Large intestine (tissue), 3 donors: ENCODE results near the gene NAT14. TPM values are rescaled to one million over a fixed set of nuclear protein-coding genes. Genes with fewer than 3 reads are reported as not detected.

Experiments used
- DNase-seq, 2 donors: peaks; one replicate each; pipeline versions ENCODE4 v3.0.0 to v3.0.0-alpha.2; 2013
- H3K27ac ChIP-seq: one replicate; pipeline ENCODE4 v1.5.1; 2013; ENCODE audit warnings: low read length
- H3K27me3 ChIP-seq: 2 replicates; pipeline ENCODE4 v1.6.1; 2013; ENCODE audit warnings: low read length; ENCODE audit not compliant: control insufficient read depth, insufficient read depth
- H3K36me3 ChIP-seq: 2 replicates; pipeline ENCODE4 v1.6.1; 2013; ENCODE audit warnings: low read length; ENCODE audit not compliant: control insufficient read depth, insufficient read depth
- H3K4me1 ChIP-seq: one replicate; pipeline ENCODE4 v1.6.1; 2013; ENCODE audit warnings: low read length; ENCODE audit not compliant: control insufficient read depth, insufficient read depth
- H3K4me3 ChIP-seq: one replicate; pipeline ENCODE4 v1.5.1; 2013; ENCODE audit warnings: low read length
- H3K9me3 ChIP-seq: one replicate; pipeline ENCODE4 v1.6.1; 2013; ENCODE audit warnings: mild to moderate bottlenecking, low read depth, low read length, moderate library complexity; ENCODE audit not compliant: control insufficient read depth
- WGBS: methylation state at CpG from one replicate; pipeline ENCODE4 v1.1.5; 2013; ENCODE audit warnings: low lambda C conversion rate; ENCODE audit not compliant: insufficient coverage; 5-methylcytosine and 5-hydroxymethylcytosine counted together
- polyA plus RNA-seq: library from polyadenylated mRNA; unstranded; fragments of 120-200 nt; gene quantifications from one replicate; pipeline ENCODE4 v1.2.1, GENCODE V29; 2013

The NAT14 gene
- polyA plus RNA-seq, 1 donor: 14.0 TPM

GRCh38 chr19:55452749-55453346 is 32.1 kb upstream of the NAT14 start:
- Histone ChIP-seq H3K36me3 (peaks cover 11% of the 10 kb centered on the region), H3K27me3 (peaks cover 36% of the 10 kb centered on the region), H3K27ac (no peak overlapping the region), H3K4me3 (no peak overlapping the region), H3K9me3 (peaks cover 9% of the 10 kb centered on the region), H3K4me1 (peaks cover 8% of the 10 kb centered on the region)
- DNase-seq: peak; percentile 79 to 82
- WGBS: no CpG with 5 or more reads among the region's 34 CpGs

GRCh38 chr19:55453511-55454260 is 31.3 kb upstream of the NAT14 start:
- DNase-seq: peak in 1 of 2 donors; percentile 59
- peaks cover 11% of the 10 kb centered on the region for H3K36me3 ChIP-seq
- H3K27me3 ChIP-seq: peaks cover 36% of the 10 kb centered on the region
- 88% methylated on average over 2 of the region's 12 CpGs for WGBS
- H3K9me3 ChIP-seq: peaks cover 9% of the 10 kb centered on the region
- H3K4me3 ChIP-seq: no peak overlapping the region
- H3K27ac ChIP-seq: no peak overlapping the region
- H3K4me1 ChIP-seq: peaks cover 8% of the 10 kb centered on the region

- Histone ChIP-seq H3K36me3 (peaks cover 11% of the 10 kb centered on the region), H3K9me3 (peaks cover 3% of the 10 kb centered on the region), H3K4me1 (peaks cover 12% of the 10 kb centered on the region), H3K27ac (no peak overlapping the region), H3K27me3 (peaks cover 27% of the 10 kb centered on the region), H3K4me3 (no peak overlapping the region)
- no peak for DNase-seq
- no CpG with 5 or more reads among the region's 14 CpGs for WGBS
These were observed 30.2 kb upstream of the NAT14 start for GRCh38 chr19:55454787-55455243.

- H3K4me3 ChIP-seq: no peak overlapping the region
- peaks cover 21% of the 10 kb centered on the region for H3K27me3 ChIP-seq
- peaks cover 21% of the 10 kb centered on the region for H3K4me1 ChIP-seq
- H3K27ac ChIP-seq: no peak overlapping the region
- H3K9me3 ChIP-seq: peaks cover 3% of the 10 kb centered on the region
- no CpG with 5 or more reads among the region's 11 CpGs for whole genome bisulfite sequencing
- H3K36me3 ChIP-seq: peaks cover 11% of the 10 kb centered on the region
- DNase-seq: no peak
These were observed 29.3 kb upstream of the NAT14 start for GRCh38 chr19:55455576-55456235.

- Histone ChIP-seq H3K27ac (no peak overlapping the region), H3K36me3 (peaks cover 11% of the 10 kb centered on the region), H3K9me3 (peaks cover 3% of the 10 kb centered on the region), H3K4me3 (no peak overlapping the region), H3K27me3 (peaks cover 16% of the 10 kb centered on the region), H3K4me1 (peaks cover 28% of the 10 kb centered on the region)
- no peak for DNase-seq
- no CpG with 5 or more reads among the region's 14 CpGs for WGBS
These were observed 28.6 kb upstream of the NAT14 start for GRCh38 chr19:55456347-55456746.

GRCh38 chr19:55457683-55458457 is 27.1 kb upstream of the NAT14 start:
- no peak overlapping the region for H3K4me3 ChIP-seq
- peaks cover 34% of the 10 kb centered on the region for H3K4me1 ChIP-seq
- H3K27ac ChIP-seq: no peak overlapping the region
- H3K9me3 ChIP-seq: no peaks in the 10 kb centered on the region
- peaks cover 4% of the 10 kb centered on the region for H3K27me3 ChIP-seq
- no CpG with 5 or more reads among the region's 16 CpGs for WGBS
- no peak for DNase-seq
- H3K36me3 ChIP-seq: peaks cover 11% of the 10 kb centered on the region

GRCh38 chr19:55459551-55459949 is 25.4 kb upstream of the NAT14 start:
- H3K27me3 ChIP-seq: peaks cover 6% of the 10 kb centered on the region
- no peak for DNase-seq
- H3K4me1 ChIP-seq: peaks cover 27% of the 10 kb centered on the region
- no peak overlapping the region for H3K4me3 ChIP-seq
- H3K27ac ChIP-seq: peak overlapping the region; percentile 93
- peaks cover 7% of the 10 kb centered on the region for H3K36me3 ChIP-seq
- no peaks in the 10 kb centered on the region for H3K9me3 ChIP-seq
- WGBS: no CpG with 5 or more reads among the region's 8 CpGs

GRCh38 chr19:55459950-55460657 is 24.9 kb upstream of the NAT14 start:
- WGBS: 11% methylated on average over 5 of the region's 16 CpGs

GRCh38 chr19:55460670-55461258 is 24.2 kb upstream of the NAT14 start:
- H3K36me3 ChIP-seq: peaks cover 4% of the 10 kb centered on the region
- peaks cover 6% of the 10 kb centered on the region for H3K27me3 ChIP-seq
- no CpG with 5 or more reads among the region's 24 CpGs for WGBS
- peaks cover 27% of the 10 kb centered on the region for H3K4me1 ChIP-seq
- H3K4me3 ChIP-seq: peak overlapping the region; percentile 80
- peak overlapping the region; percentile 93 for H3K27ac ChIP-seq
- peak; percentile 77 for DNase-seq
- no peaks in the 10 kb centered on the region for H3K9me3 ChIP-seq

More at GRCh38 chr19:55459950-55460657, 24.9 kb upstream of the NAT14 start:
- peaks cover 7% of the 10 kb centered on the region for H3K36me3 ChIP-seq
- no peaks in the 10 kb centered on the region for H3K9me3 ChIP-seq
- H3K27me3 ChIP-seq: peaks cover 6% of the 10 kb centered on the region
- H3K4me1 ChIP-seq: peaks cover 27% of the 10 kb centered on the region
- peak; percentile 52 to 71 for DNase-seq
- H3K4me3 ChIP-seq: peak overlapping the region; percentile 80
- H3K27ac ChIP-seq: peak overlapping the region; percentile 93
